Mesenchymal stem cell (in vitro differentiated cells and primary cell): ENCODE data around the gene DUSP8.

Source experiments
- DNase-seq: peaks from one replicate; pipeline ENCODE4 v3.0.0-alpha.2; 2013
- H2AFZ ChIP-seq: one replicate; pipeline ENCODE4 v1.6.1; 2013; ENCODE audit warnings: low read depth, mild to moderate bottlenecking, control low read depth, inconsistent platforms, low read length, moderate library complexity
- H2AK5ac ChIP-seq: 2 replicates; pipeline ENCODE4 v1.6.1; 2013; ENCODE audit warnings: low read length, moderate library complexity, mild to moderate bottlenecking, inconsistent platforms; ENCODE audit not compliant: severe bottlenecking
- H2BK120ac ChIP-seq: one replicate; pipeline ENCODE4 v1.6.1; 2013; ENCODE audit warnings: low read depth, mild to moderate bottlenecking, inconsistent platforms, low read length, moderate library complexity
- H2BK12ac ChIP-seq, 2 experiments: one replicate each; pipeline ENCODE4 v1.6.1; 2013; ENCODE audit warnings: inconsistent platforms in 2 of 2, low read length in 2 of 2, mild to moderate bottlenecking in 2 of 2, moderate library complexity in 2 of 2, control low read depth in 1 of 2
- H2BK15ac ChIP-seq: one replicate; pipeline ENCODE4 v1.6.1; 2013; ENCODE audit warnings: mild to moderate bottlenecking, low read depth, inconsistent platforms; ENCODE audit not compliant: poor library complexity, severe bottlenecking
- H2BK5ac ChIP-seq: 2 replicates; pipeline ENCODE4 v1.6.1; 2013; ENCODE audit warnings: low read depth, mild to moderate bottlenecking, low read length, control low read depth, inconsistent platforms; ENCODE audit not compliant: poor library complexity, severe bottlenecking
- H3K14ac ChIP-seq, 2 experiments: one replicate each; pipeline ENCODE4 v1.6.1; 2013; ENCODE audit warnings: inconsistent platforms in 2 of 2, low read length in 2 of 2, control low read depth in 1 of 2, mild to moderate bottlenecking in 1 of 2, moderate library complexity in 1 of 2
- H3K18ac ChIP-seq, 2 experiments: one replicate each; pipeline ENCODE4 v1.6.1; 2013; ENCODE audit warnings: inconsistent platforms in 2 of 2, low read length in 2 of 2, control low read depth in 1 of 2, low read depth in 1 of 2, mild to moderate bottlenecking in 1 of 2
- H3K23ac ChIP-seq, 2 experiments: one replicate each; pipeline ENCODE4 v1.6.1; 2013; ENCODE audit warnings: inconsistent platforms in 2 of 2, low read length in 2 of 2, mild to moderate bottlenecking in 2 of 2, moderate library complexity in 2 of 2, control low read depth in 1 of 2
- H3K27ac ChIP-seq: 2 replicates; pipeline ENCODE4 v1.5.1; 2013; ENCODE audit warnings: mild to moderate bottlenecking, moderate library complexity, low read length, control low read depth, inconsistent platforms; ENCODE audit not compliant: poor library complexity, severe bottlenecking
- H3K27me3 ChIP-seq, 2 experiments: 2 replicates each; pipeline versions ENCODE4 v1.6.1 to v1.7.0; 2013; ENCODE audit warnings: low read length in 2 of 2, mild to moderate bottlenecking in 2 of 2, moderate library complexity in 2 of 2, control low read depth in 1 of 2, inconsistent platforms in 1 of 2; ENCODE audit not compliant: control insufficient read depth in 1 of 2, insufficient read depth in 1 of 2
- H3K36me3 ChIP-seq, 2 experiments: 2 replicates each; pipeline versions ENCODE4 v1.6.1 to v1.7.0; 2013; ENCODE audit warnings: low read length in 2 of 2, control low read depth in 1 of 2, inconsistent platforms in 1 of 2, low read depth in 1 of 2, mild to moderate bottlenecking in 1 of 2; ENCODE audit not compliant: insufficient read depth in 2 of 2, control insufficient read depth in 1 of 2
- H3K4ac ChIP-seq, 2 experiments: one replicate each; pipeline ENCODE4 v1.6.1; 2013; ENCODE audit warnings: inconsistent platforms in 2 of 2, low read length in 2 of 2, mild to moderate bottlenecking in 2 of 2, moderate library complexity in 2 of 2, control low read depth in 1 of 2, low read depth in 1 of 2
- H3K4me1 ChIP-seq: 2 replicates; pipeline ENCODE4 v1.6.1; 2013; ENCODE audit warnings: low read depth, low read length, control low read depth; ENCODE audit not compliant: control insufficient read depth, insufficient read depth
- H3K4me2 ChIP-seq: 2 replicates; pipeline ENCODE4 v1.6.1; 2013; ENCODE audit warnings: low read length, mild to moderate bottlenecking, inconsistent platforms; ENCODE audit not compliant: poor library complexity, severe bottlenecking
- H3K4me3 ChIP-seq, 2 experiments: 2 replicates each; pipeline versions ENCODE4 v1.5.1 to v1.7.0; 2013; ENCODE audit warnings: low read length in 2 of 2, mild to moderate bottlenecking in 2 of 2, control low read depth in 1 of 2, low read depth in 1 of 2; ENCODE audit not compliant: insufficient read depth in 1 of 2
- H3K79me1 ChIP-seq: replicated peaks from 2 replicates; pipeline ENCODE4 v1.6.1; 2013; ENCODE audit warnings: mild to moderate bottlenecking, control low read depth, low read length, inconsistent platforms; ENCODE audit not compliant: poor library complexity, severe bottlenecking
- H3K9ac ChIP-seq: 2 replicates; pipeline ENCODE4 v1.7.0; 2013; ENCODE audit warnings: mild to moderate bottlenecking, low read length, moderate library complexity
- H3K9me3 ChIP-seq: 2 replicates; pipeline ENCODE4 v1.7.0; 2013; ENCODE audit warnings: mild to moderate bottlenecking, low read length; ENCODE audit not compliant: control insufficient read depth
- H4K8ac ChIP-seq: one replicate; pipeline ENCODE4 v1.6.1; 2013; ENCODE audit warnings: inconsistent platforms, mild to moderate bottlenecking, low read length, moderate library complexity
- H4K91ac ChIP-seq: one replicate; pipeline ENCODE4 v1.6.1; 2013; ENCODE audit warnings: mild to moderate bottlenecking, low read length, inconsistent platforms
- WGBS: methylation state at CpG from one replicate; pipeline ENCODE4 v1.1.7; 2013; ENCODE audit warnings: mixed read lengths; 5-methylcytosine and 5-hydroxymethylcytosine counted together

DUSP8 gene

GRCh38 chr11:1570896-1571759 is 943 bp downstream of the DUSP8 start:
- Histone ChIP-seq H3K4ac (no peak overlapping the region), H4K91ac (peak overlapping the region; percentile 47), H3K27ac (no peak overlapping the region), H3K14ac (no peak overlapping the region), H2BK120ac (peak overlapping the region; percentile 43), H3K23ac (no peak overlapping the region), H3K4me2 (peak overlapping the region; percentile 82), H3K79me1 (peaks cover 16% of the 10 kb centered on the region), H2BK5ac (no peak overlapping the region), H3K9ac (no peak overlapping the region), H3K18ac (peak overlapping the region; percentile 24 to 41), H2AFZ (no peak overlapping the region), H4K8ac (peak overlapping the region; percentile 45), H2BK15ac (no peak overlapping the region), H3K9me3 (no peaks in the 10 kb centered on the region), H2AK5ac (no peak overlapping the region), H3K36me3 (peaks cover 0 to 25% of the 10 kb centered on the region in 2 experiments), H3K27me3 (peaks cover 26 to 66% of the 10 kb centered on the region in 2 experiments), H3K4me3 (peak overlapping the region in 1 of 2 experiments; percentile 70), H3K4me1 (peaks cover 42% of the 10 kb centered on the region), H2BK12ac (no peak overlapping the region)
- DNase-seq = peak; percentile 28
- 4% methylated on average over 25 of the region's 58 CpGs for WGBS

- H3K9ac ChIP-seq = no peak overlapping the region
- no peak for DNase-seq
- H2BK120ac ChIP-seq = no peak overlapping the region
- peaks cover 0 to 28% of the 10 kb centered on the region in 2 experiments for H3K36me3 ChIP-seq
- H3K4me2 ChIP-seq = peak overlapping the region; percentile 82
- no peak overlapping the region for H2BK5ac ChIP-seq
- H2AFZ ChIP-seq = no peak overlapping the region
- H2BK15ac ChIP-seq = no peak overlapping the region
- no peak overlapping the region for H2AK5ac ChIP-seq
- H4K8ac ChIP-seq = no peak overlapping the region
- H3K9me3 ChIP-seq = no peaks in the 10 kb centered on the region
- WGBS = 82% methylated on average over 8 of the region's 8 CpGs
- peak overlapping the region in 1 of 2 experiments; percentile 70 for H3K4me3 ChIP-seq
- peaks cover 17% of the 10 kb centered on the region for H3K79me1 ChIP-seq
- H3K18ac ChIP-seq = no peak overlapping the region
- H3K4ac ChIP-seq = no peak overlapping the region
- H4K91ac ChIP-seq = no peak overlapping the region
- H3K4me1 ChIP-seq = peaks cover 42% of the 10 kb centered on the region
- H3K23ac ChIP-seq = no peak overlapping the region
- H3K27ac ChIP-seq = no peak overlapping the region
- no peak overlapping the region for H2BK12ac ChIP-seq
- H3K27me3 ChIP-seq = peaks cover 23 to 62% of the 10 kb centered on the region in 2 experiments
- H3K14ac ChIP-seq = no peak overlapping the region
Observed at GRCh38 chr11:1570531-1570895, 1.6 kb downstream of the DUSP8 start.

- Histone ChIP-seq H4K91ac (no peak overlapping the region), H3K4me1 (peaks cover 47% of the 10 kb centered on the region), H3K27me3 (peaks cover 18 to 59% of the 10 kb centered on the region in 2 experiments), H2BK120ac (no peak overlapping the region), H3K9me3 (no peaks in the 10 kb centered on the region), H2AK5ac (no peak overlapping the region), H3K4me3 (no peak overlapping the region), H3K36me3 (peaks cover 0 to 33% of the 10 kb centered on the region in 2 experiments), H4K8ac (no peak overlapping the region), H3K79me1 (peaks cover 19% of the 10 kb centered on the region), H2BK12ac (no peak overlapping the region), H3K14ac (no peak overlapping the region), H2BK15ac (no peak overlapping the region), H3K9ac (no peak overlapping the region), H3K18ac (no peak overlapping the region), H3K23ac (no peak overlapping the region), H3K27ac (no peak overlapping the region), H2AFZ (no peak overlapping the region), H3K4me2 (no peak overlapping the region), H3K4ac (no peak overlapping the region), H2BK5ac (no peak overlapping the region)
- 94% methylated on average over 11 of the region's 11 CpGs for WGBS
- no peak for DNase-seq
Observed at GRCh38 chr11:1570001-1570453, 2.0 kb downstream of the DUSP8 start.

GRCh38 chr11:1569251-1569780 is 2.8 kb downstream of the DUSP8 start:
- H3K27me3 ChIP-seq = peaks cover 15 to 60% of the 10 kb centered on the region in 2 experiments
- H3K14ac ChIP-seq = no peak overlapping the region
- H2BK5ac ChIP-seq = no peak overlapping the region
- H3K9ac ChIP-seq = no peak overlapping the region
- no peak overlapping the region for H2BK120ac ChIP-seq
- no peak overlapping the region for H2BK15ac ChIP-seq
- H2BK12ac ChIP-seq = no peak overlapping the region
- H3K9me3 ChIP-seq = no peaks in the 10 kb centered on the region
- DNase-seq = no peak
- no peak overlapping the region for H4K91ac ChIP-seq
- H3K23ac ChIP-seq = no peak overlapping the region
- no peak overlapping the region for H4K8ac ChIP-seq
- H3K36me3 ChIP-seq = peaks cover 0 to 34% of the 10 kb centered on the region in 2 experiments
- no peak overlapping the region for H3K18ac ChIP-seq
- no peak overlapping the region for H3K4me2 ChIP-seq
- H2AK5ac ChIP-seq = no peak overlapping the region
- peaks cover 19% of the 10 kb centered on the region for H3K79me1 ChIP-seq
- H3K4me3 ChIP-seq = no peak overlapping the region
- H3K4ac ChIP-seq = no peak overlapping the region
- H3K4me1 ChIP-seq = peaks cover 52% of the 10 kb centered on the region
- WGBS = 84% methylated on average over 14 of the region's 14 CpGs
- H2AFZ ChIP-seq = no peak overlapping the region
- no peak overlapping the region for H3K27ac ChIP-seq
